Fibroblast of skin of abdomen (primary cell): ENCODE data around the gene SMIM43.
"Not testable (repeated sequence)": the region's sequence is repeated elsewhere in the genome, so short reads cannot be mapped to it uniquely, and the experiment has no call there.

Experiments
- DNase-seq: peaks from one replicate; pipeline ENCODE4 v3.0.0-alpha.2; 2013

SMIM43 gene

GRCh38 chr4:121733942-121734341, 31.0 kb downstream of the SMIM43 start:
- DNase-seq: no peak

GRCh38 chr4:121729753-121730152, 35.2 kb downstream of the SMIM43 start:
- not testable (repeated sequence) for DNase-seq

GRCh38 chr4:121728798-121729226, 36.2 kb downstream of the SMIM43 start:
- DNase-seq: peak; percentile 86

- peak; percentile 90 for DNase-seq
Measured at GRCh38 chr4:121728066-121728465, 36.9 kb downstream of the SMIM43 start.

- DNase-seq: peak; percentile 70
Measured at GRCh38 chr4:121726642-121727268, 38.2 kb downstream of the SMIM43 start.

- DNase-seq: no peak
Measured at GRCh38 chr4:121724671-121725070, 40.3 kb downstream of the SMIM43 start.

GRCh38 chr4:121721700-121722099, 43.3 kb downstream of the SMIM43 start:
- DNase-seq: no peak

- peak; percentile 87 for DNase-seq
Measured at GRCh38 chr4:121720109-121720508, 44.9 kb downstream of the SMIM43 start.

GRCh38 chr4:121717680-121718237, 47.2 kb downstream of the SMIM43 start:
- no peak for DNase-seq

- no peak for DNase-seq
Measured at GRCh38 chr4:121714548-121714947, 50.4 kb downstream of the SMIM43 start.

GRCh38 chr4:121712783-121713182, 52.2 kb downstream of the SMIM43 start:
- DNase-seq: no peak

- DNase-seq: no peak
Measured at GRCh38 chr4:121712001-121712651, 52.8 kb downstream of the SMIM43 start.

- peak; percentile 98 for DNase-seq
Measured at GRCh38 chr4:121711263-121712000, 53.5 kb downstream of the SMIM43 start.

GRCh38 chr4:121709766-121710405, 55.1 kb downstream of the SMIM43 start:
- no peak for DNase-seq
